ENCODE measurements around the gene KRT2. TPM values are rescaled to one million over a fixed set of nuclear protein-coding genes. Genes with fewer than 3 reads are reported as not detected.

KRT2 gene
- total RNA-seq, 4 donors from 2014 or later = not detected

DNA sequence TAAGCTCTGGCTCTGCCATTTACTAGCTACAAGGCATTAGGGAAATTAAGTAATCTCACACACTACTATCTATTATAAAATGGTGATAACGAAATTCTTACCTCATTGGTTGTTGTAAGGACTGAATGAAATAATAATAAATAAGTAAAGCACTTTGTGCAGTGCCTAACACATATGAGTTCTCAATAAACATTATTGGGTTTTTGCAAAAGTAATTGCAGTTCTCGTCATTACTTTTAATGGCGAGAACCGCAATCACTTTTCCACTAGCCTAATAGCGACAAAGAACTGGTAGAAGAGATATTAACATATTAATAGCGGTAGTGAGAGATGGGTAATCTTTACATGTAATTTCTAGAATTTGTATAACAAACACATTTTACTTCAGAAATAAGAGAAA is 42.1 kb upstream of the KRT2 start:
- Histone ChIP-seq H3K27me3 (peaks cover 0 to 53% (median 0%) of the 10 kb centered on the region in 4 donors), H3K9me3 (no peaks in the 10 kb centered on the region), H3K4me3 (no peak overlapping the region), H3K27ac (replicated peaks in 1 of 4) (no peak overlapping the region), H3K36me3 (no peaks in the 10 kb centered on the region), H3K4me1 (peaks cover 10 to 19% (median 15%) of the 10 kb centered on the region in 4 donors)
- TF ChIP-seq POLR2AphosphoS5 (IDR thresholded peaks at IDR 0.05) (no peak), EP300 (IDR thresholded peaks at IDR 0.05) (no peak), CTCF (IDR thresholded peaks at IDR 0.05) (no peak), POLR2A (IDR thresholded peaks at IDR 0.05; ENCODE audit: low read depth) (no peak)
- intact Hi-C loops (cut with DNase I) = no loop called here
- 94% methylated on average over 6 of the region's 6 CpGs for whole genome bisulfite sequencing
- DNase-seq (ENCODE audit: extremely low spot score) = no peak

- intact Hi-C loops (cut with DNase I) = no loop called here
- no peak for DNase-seq (ENCODE audit: extremely low spot score)
- Histone ChIP-seq H3K4me1 (peaks cover 10 to 19% (median 15%) of the 10 kb centered on the region in 4 donors), H3K4me3 (no peak overlapping the region), H3K27ac (replicated peaks in 1 of 4) (no peak overlapping the region), H3K36me3 (no peaks in the 10 kb centered on the region), H3K9me3 (no peaks in the 10 kb centered on the region), H3K27me3 (peaks cover 0 to 52% (median 0%) of the 10 kb centered on the region in 4 donors)
- TF ChIP-seq POLR2AphosphoS5 (IDR thresholded peaks at IDR 0.05) (no peak), CTCF (IDR thresholded peaks at IDR 0.05) (no peak), EP300 (IDR thresholded peaks at IDR 0.05) (no peak), POLR2A (IDR thresholded peaks at IDR 0.05; ENCODE audit: low read depth) (no peak)
- 73% methylated on average over 5 of the region's 5 CpGs for WGBS
Observed at GRCh38 chr12:52693261-52693660, 41.2 kb upstream of the KRT2 start.

GRCh38 chr12:52692254-52692653 is 40.2 kb upstream of the KRT2 start:
- no peak for TF ChIP-seq POLR2A (IDR thresholded peaks at IDR 0.05; ENCODE audit: low read depth)
- TF ChIP-seq EP300 (IDR thresholded peaks at IDR 0.05) = no peak
- TF ChIP-seq CTCF (IDR thresholded peaks at IDR 0.05) = no peak
- TF ChIP-seq POLR2AphosphoS5 (IDR thresholded peaks at IDR 0.05) = no peak
- H3K27ac ChIP-seq (replicated peaks in 1 of 4) = no peak overlapping the region
- peaks cover 10 to 19% (median 15%) of the 10 kb centered on the region in 4 donors for H3K4me1 ChIP-seq
- DNase-seq (ENCODE audit: extremely low spot score) = no peak
- 84% methylated on average over 5 of the region's 8 CpGs for WGBS
- H3K27me3 ChIP-seq = peaks cover 0 to 56% (median 0%) of the 10 kb centered on the region in 4 donors
- intact Hi-C loops (cut with DNase I) = no loop called here
- no peaks in the 10 kb centered on the region for H3K9me3 ChIP-seq
- no peak overlapping the region for H3K4me3 ChIP-seq
- H3K36me3 ChIP-seq = no peaks in the 10 kb centered on the region

GRCh38 chr12:52691841-52692150 is 39.8 kb upstream of the KRT2 start:
- Histone ChIP-seq H3K9me3 (no peaks in the 10 kb centered on the region), H3K27ac (replicated peaks in 1 of 4) (no peak overlapping the region), H3K36me3 (no peaks in the 10 kb centered on the region), H3K4me1 (peaks cover 10 to 19% (median 15%) of the 10 kb centered on the region in 4 donors), H3K27me3 (peaks cover 0 to 61% (median 0%) of the 10 kb centered on the region in 4 donors), H3K4me3 (no peak overlapping the region)
- TF ChIP-seq CTCF (IDR thresholded peaks at IDR 0.05) = no peak
- no peak for TF ChIP-seq EP300 (IDR thresholded peaks at IDR 0.05)
- TF ChIP-seq POLR2AphosphoS5 (IDR thresholded peaks at IDR 0.05) = no peak
- TF ChIP-seq POLR2A (IDR thresholded peaks at IDR 0.05; ENCODE audit: low read depth) = no peak
- DNase-seq (ENCODE audit: extremely low spot score) = no peak
- WGBS = 61% methylated on average over 2 of the region's 2 CpGs
- intact Hi-C loops (cut with DNase I) = no loop called here

All from esophagus muscularis mucosa (tissue), 4 donors.